HepG2 (cell line): Measurements from ENCODE around the gene DACH2.

Source experiments
- CHD2 ChIP-seq: IDR thresholded peaks from 2 replicates; pipeline ENCODE4 v1.6.1; 2011; ENCODE audit warnings: low read depth, low read length, improper control_type of control experiment
- NR3C1 ChIP-seq: sonication (generic); formaldehyde crosslinking; IDR thresholded peaks from 2 replicates; pipeline ENCODE4 v1.4.0; 2020; ENCODE audit warnings: missing genetic modification reagents
- POLR2A ChIP-seq, 2 experiments: IDR thresholded peaks; 2 replicates each; pipeline ENCODE4 v1.6.1; 2011; ENCODE audit warnings: low read depth in 2 of 2, low read length in 2 of 2, mild to moderate bottlenecking in 1 of 2, moderate library complexity in 1 of 2; ENCODE audit not compliant: insufficient read depth in 1 of 2
- TF ChIP-seq, protein P1 (sequence below): sonication (generic); formaldehyde crosslinking; IDR thresholded peaks from 2 replicates; pipeline ENCODE4 v1.5.1; 2020; ENCODE audit warnings: mild to moderate bottlenecking, missing genetic modification reagents, moderate library complexity

DNA sequence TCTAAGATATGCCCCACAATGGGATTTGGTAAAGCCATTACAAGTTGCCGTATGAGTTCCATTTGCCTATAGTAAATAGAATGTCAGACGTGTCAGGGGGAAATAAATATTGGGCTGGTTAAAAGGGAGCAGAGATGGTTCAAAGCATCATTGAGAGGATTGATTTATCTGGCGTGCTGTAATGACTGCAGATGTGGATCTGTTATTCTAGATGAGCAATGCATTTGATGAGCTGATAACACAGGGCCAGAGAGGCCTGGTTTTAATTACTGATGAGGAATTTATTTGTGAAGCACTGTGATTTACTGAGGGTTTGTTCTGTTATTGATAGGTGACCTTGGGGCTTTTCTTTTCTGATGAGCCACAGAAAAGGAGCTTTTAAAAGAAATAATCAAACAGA lies 62.5 kb downstream of the DACH2 start:
- TF ChIP-seq, protein P1, sequence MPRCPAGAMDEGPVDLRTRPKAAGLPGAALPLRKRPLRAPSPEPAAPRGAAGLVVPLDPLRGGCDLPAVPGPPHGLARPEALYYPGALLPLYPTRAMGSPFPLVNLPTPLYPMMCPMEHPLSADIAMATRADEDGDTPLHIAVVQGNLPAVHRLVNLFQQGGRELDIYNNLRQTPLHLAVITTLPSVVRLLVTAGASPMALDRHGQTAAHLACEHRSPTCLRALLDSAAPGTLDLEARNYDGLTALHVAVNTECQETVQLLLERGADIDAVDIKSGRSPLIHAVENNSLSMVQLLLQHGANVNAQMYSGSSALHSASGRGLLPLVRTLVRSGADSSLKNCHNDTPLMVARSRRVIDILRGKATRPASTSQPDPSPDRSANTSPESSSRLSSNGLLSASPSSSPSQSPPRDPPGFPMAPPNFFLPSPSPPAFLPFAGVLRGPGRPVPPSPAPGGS, result no peak
- no peak for TF ChIP-seq CHD2
- TF ChIP-seq POLR2A (IDR thresholded peaks at IDR 0.05; ENCODE audit: insufficient read depth in 1 of 2, low read depth in 2 of 2, low read length in 2 of 2), result no peak
- TF ChIP-seq NR3C1 (CRISPR knock-in tag), result no peak
